ENCODE data around the gene SNIP1. TPM values are rescaled to one million over a fixed set of nuclear protein-coding genes. Genes with fewer than 3 reads are reported as not detected.

The SNIP1 gene
- total RNA-seq, 1 experiment from 2014 or later = 23.5 TPM

- no peaks in the 10 kb centered on the region for H3K9me2 ChIP-seq (ENCODE audit: insufficient read depth)
- no peak overlapping the region for H3K4me3 ChIP-seq
- ChIA-PET POLR2A (ENCODE audit: unreplicated experiment) (no interaction called here), CTCF (no interaction called here)
- no peak for TF ChIP-seq EZH2 (IDR thresholded peaks at IDR 0.05; ENCODE audit: low read depth)
- TF ChIP-seq, protein P1, sequence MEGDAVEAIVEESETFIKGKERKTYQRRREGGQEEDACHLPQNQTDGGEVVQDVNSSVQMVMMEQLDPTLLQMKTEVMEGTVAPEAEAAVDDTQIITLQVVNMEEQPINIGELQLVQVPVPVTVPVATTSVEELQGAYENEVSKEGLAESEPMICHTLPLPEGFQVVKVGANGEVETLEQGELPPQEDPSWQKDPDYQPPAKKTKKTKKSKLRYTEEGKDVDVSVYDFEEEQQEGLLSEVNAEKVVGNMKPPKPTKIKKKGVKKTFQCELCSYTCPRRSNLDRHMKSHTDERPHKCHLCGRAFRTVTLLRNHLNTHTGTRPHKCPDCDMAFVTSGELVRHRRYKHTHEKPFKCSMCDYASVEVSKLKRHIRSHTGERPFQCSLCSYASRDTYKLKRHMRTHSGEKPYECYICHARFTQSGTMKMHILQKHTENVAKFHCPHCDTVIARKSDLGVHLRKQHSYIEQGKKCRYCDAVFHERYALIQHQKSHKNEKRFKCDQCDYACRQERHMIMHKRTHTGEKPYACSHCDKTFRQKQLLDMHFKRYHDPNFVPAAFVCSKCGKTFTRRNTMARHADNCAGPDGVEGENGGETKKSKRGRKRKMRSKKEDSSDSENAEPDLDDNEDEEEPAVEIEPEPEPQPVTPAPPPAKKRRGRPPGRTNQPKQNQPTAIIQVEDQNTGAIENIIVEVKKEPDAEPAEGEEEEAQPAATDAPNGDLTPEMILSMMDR (conservative IDR thresholded peaks at IDR 0.05) = no peak
- peaks cover under 1% of the 10 kb centered on the region for H3K79me2 ChIP-seq (ENCODE audit: low read depth)
- DNase-seq = no peak
- intact Hi-C loops (cut with micrococcal nuclease; ENCODE audit: unreplicated experiment) = no loop called here
- BruUV-seq (replicated peaks) = no TSS peak
- H3K27ac ChIP-seq = no peak overlapping the region
- H3K9me3 ChIP-seq (ENCODE audit: insufficient read depth, low read depth) = no peaks in the 10 kb centered on the region
- no peaks in the 10 kb centered on the region for H4K20me1 ChIP-seq (ENCODE audit: insufficient read depth)
- H2AFZ ChIP-seq = no peak overlapping the region
- 0 out of 2 replicates have a peak, but pooled peaks cover 5% of the 10 kb centered on the region for H3K4me1 ChIP-seq (replicated peaks; ENCODE audit: insufficient read depth)
- H3K36me3 ChIP-seq (ENCODE audit: low read depth) = no peaks in the 10 kb centered on the region
- H3K27me3 ChIP-seq (ENCODE audit: insufficient read depth, low read depth) = no peaks in the 10 kb centered on the region
- H3F3A ChIP-seq (ENCODE audit: insufficient read depth, low read depth) = no peaks in the 10 kb centered on the region
- no peak overlapping the region for H3K4me2 ChIP-seq
Measured at GRCh38 chr1:37559080-37559479, 5.0 kb upstream of the SNIP1 start.

- Histone ChIP-seq H3K4me1 (replicated peaks; ENCODE audit: insufficient read depth) (0 out of 2 replicates have a peak, but pooled peaks cover 5% of the 10 kb centered on the region), H3K27me3 (ENCODE audit: insufficient read depth, low read depth) (no peaks in the 10 kb centered on the region), H3K9me3 (ENCODE audit: insufficient read depth, low read depth) (no peaks in the 10 kb centered on the region), H2AFZ (no peak overlapping the region), H3K4me3 (no peak overlapping the region), H3K36me3 (ENCODE audit: low read depth) (no peaks in the 10 kb centered on the region), H3K79me2 (ENCODE audit: low read depth) (peaks cover 7% of the 10 kb centered on the region), H3K4me2 (no peak overlapping the region), H4K20me1 (ENCODE audit: insufficient read depth) (no peaks in the 10 kb centered on the region), H3K9me2 (ENCODE audit: insufficient read depth) (no peaks in the 10 kb centered on the region), H3F3A (ENCODE audit: insufficient read depth, low read depth) (no peaks in the 10 kb centered on the region), H3K27ac (no peak overlapping the region)
- POLR2A ChIA-PET (ENCODE audit: unreplicated experiment) = interaction anchor here (0.6 kb wide), 1 partner anchor 50 kb away, joined by 3 read pairs; no protein-coding TSS in a partner anchor
- CTCF ChIA-PET = no interaction called here
- TF ChIP-seq EZH2 (IDR thresholded peaks at IDR 0.05; ENCODE audit: low read depth) = no peak
- no TSS peak for BruUV-seq (replicated peaks)
- no peak for DNase-seq
- intact Hi-C loops (cut with micrococcal nuclease; ENCODE audit: unreplicated experiment) = no loop called here
Measured at GRCh38 chr1:37558411-37558810, 4.3 kb upstream of the SNIP1 start.

DNA sequence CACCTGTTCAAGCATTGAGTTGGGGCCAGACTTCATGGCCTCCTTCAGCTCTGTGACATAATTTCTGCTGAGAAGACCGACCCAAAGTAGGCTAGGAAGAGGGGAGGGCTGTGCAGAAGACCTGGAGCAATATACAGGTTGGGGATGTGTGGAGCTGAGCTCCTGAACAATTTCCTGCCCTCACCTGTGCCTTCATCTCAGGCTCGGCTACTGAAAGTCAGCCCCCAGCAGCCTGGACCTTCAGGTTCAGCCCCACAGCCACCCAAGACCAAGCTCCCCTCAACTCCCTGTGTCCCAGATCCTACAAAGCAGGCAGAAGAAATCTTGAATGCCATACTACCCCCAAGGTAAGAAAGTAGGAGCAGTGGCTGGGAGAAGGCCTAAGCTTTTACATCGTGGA is 3.3 kb upstream of the SNIP1 start:
- Histone ChIP-seq H3K27ac (no peak overlapping the region), H3K36me3 (ENCODE audit: low read depth) (no peaks in the 10 kb centered on the region), H3K4me3 (no peak overlapping the region), H3K9me2 (ENCODE audit: insufficient read depth) (no peaks in the 10 kb centered on the region), H2AFZ (peak overlapping the region; percentile 35; the same call in 1 of the 2 replicates), H4K20me1 (ENCODE audit: insufficient read depth) (peaks cover 6% of the 10 kb centered on the region), H3K27me3 (ENCODE audit: insufficient read depth, low read depth) (no peaks in the 10 kb centered on the region), H3K4me1 (replicated peaks; ENCODE audit: insufficient read depth) (peaks cover 14% of the 10 kb centered on the region), H3K4me2 (no peak overlapping the region), H3K79me2 (ENCODE audit: low read depth) (peaks cover 17% of the 10 kb centered on the region), H3F3A (ENCODE audit: insufficient read depth, low read depth) (no peaks in the 10 kb centered on the region), H3K9me3 (ENCODE audit: insufficient read depth, low read depth) (no peaks in the 10 kb centered on the region)
- no peak for TF ChIP-seq EZH2 (IDR thresholded peaks at IDR 0.05; ENCODE audit: low read depth)
- TF ChIP-seq, protein P1 (conservative IDR thresholded peaks at IDR 0.05) = no peak
- BruUV-seq (replicated peaks) = no TSS peak
- intact Hi-C loops (cut with micrococcal nuclease; ENCODE audit: unreplicated experiment) = no loop called here
- no peak for DNase-seq
- ChIA-PET CTCF (interaction anchor here (0.6 kb wide), 1 partner anchor 361 kb away, joined by 4 read pairs; no protein-coding TSS in a partner anchor), POLR2A (ENCODE audit: unreplicated experiment) (no interaction called here)

DNA sequence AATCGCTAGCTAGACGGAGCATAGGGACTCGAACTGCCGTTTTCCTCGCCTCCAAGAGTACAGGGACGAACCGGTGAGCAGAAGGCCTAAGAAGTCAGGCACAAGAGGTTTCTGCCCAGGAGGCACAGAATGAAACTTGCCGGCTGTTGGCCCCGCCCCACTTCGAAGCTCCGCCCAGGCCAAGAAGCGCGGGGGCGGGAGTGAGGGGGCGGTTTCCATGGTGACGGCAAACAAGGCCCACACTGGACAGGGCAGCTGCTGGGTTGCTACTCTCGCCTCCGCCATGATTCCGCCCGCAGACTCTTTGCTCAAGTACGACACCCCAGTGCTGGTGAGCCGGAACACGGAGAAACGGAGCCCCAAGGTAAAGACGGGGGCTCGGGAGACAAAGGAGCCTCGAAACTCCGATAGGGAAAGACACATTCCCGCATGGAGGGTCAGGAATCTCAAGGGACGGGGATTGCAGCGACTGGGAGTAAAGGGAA is 2.7 kb upstream of the SNIP1 start, which contains the start of gene DNALI1:
TSS of gene DNALI1 (plus strand) at position 229 of the 485 bp plus-strand sequence. CDS start at position 284, 55 bp downstream.
- H3F3A ChIP-seq (ENCODE audit: insufficient read depth, low read depth) = peaks cover 6% of the 10 kb centered on the region; the same call in 1 of the 2 replicates
- H2AFZ ChIP-seq = peak within 1 kb of the TSS; percentile 53
- H3K9me2 ChIP-seq (ENCODE audit: insufficient read depth) = no peaks in the 10 kb centered on the region
- no peak within 1 kb of the TSS for H3K4me3 ChIP-seq
- peak within 1 kb of the TSS; percentile 51 for H3K4me2 ChIP-seq
- H3K36me3 ChIP-seq (ENCODE audit: low read depth) = no peaks in the 10 kb centered on the region
- CTCF ChIA-PET = no interaction called here
- intact Hi-C loops (cut with micrococcal nuclease; ENCODE audit: unreplicated experiment) = no loop called here
- peak in 1 of 2 experiments; percentile 36 for DNase-seq
- H4K20me1 ChIP-seq (ENCODE audit: insufficient read depth) = peaks cover 10% of the 10 kb centered on the region
- TF ChIP-seq, protein P1 (conservative IDR thresholded peaks at IDR 0.05) = no peak
- TF ChIP-seq EZH2 (IDR thresholded peaks at IDR 0.05; ENCODE audit: low read depth) = no peak
- H3K79me2 ChIP-seq (ENCODE audit: low read depth) = peaks cover 24% of the 10 kb centered on the region
- no peak within 1 kb of the TSS for H3K27ac ChIP-seq
- peaks cover 16% of the 10 kb centered on the region for H3K4me1 ChIP-seq (replicated peaks; ENCODE audit: insufficient read depth)
- no peaks in the 10 kb centered on the region for H3K9me3 ChIP-seq (ENCODE audit: insufficient read depth, low read depth)
- no TSS peak for BruUV-seq (replicated peaks)
- POLR2A ChIA-PET (ENCODE audit: unreplicated experiment) = no interaction called here
- H3K27me3 ChIP-seq (ENCODE audit: insufficient read depth, low read depth) = no peaks in the 10 kb centered on the region

Data from PC-9 (cell line).